PC-9 (cell line): ENCODE results near the gene ACAD11.

ENCODE experiments used
- CTCF ChIP-seq: fragments of 200-600 bp; sonication (generic); conservative IDR thresholded peaks from 2 replicates; pipeline ENCODE4 v1.6.1; 2017; ENCODE audit warnings: mixed run types, antibody characterized with exemption, mild to moderate bottlenecking, moderate library complexity
- EZH2 ChIP-seq: fragments of 200-600 bp; sonication (generic); IDR thresholded peaks from 2 replicates; pipeline ENCODE4 v1.8.0; 2017; ENCODE audit warnings: antibody characterized with exemption, low read depth

- no peak for TF ChIP-seq CTCF
- no peak for TF ChIP-seq EZH2
Measured at GRCh38 chr3:132645058-132645457, 14.6 kb downstream of the ACAD11 start.
